Medulla oblongata (tissue), 1 donor: ENCODE measurements around the gene ZNF121.
A peak's percentile ranks its signal among the peaks of the same experiment; 100 is the strongest.

Experiments
- DNase-seq: peaks from one replicate; pipeline ENCODE4 v3.0.0-alpha.2; 2015; ENCODE audit errors: extremely low spot score

The ZNF121 gene

GRCh38 chr19:9538183-9539058, 45.9 kb downstream of the ZNF121 start, which contains the start of gene ZNF426:
TSS of gene ZNF426 (minus strand) at chr19:9538645. CDS start at chr19:9536232, 2,413 bp downstream.
- DNase-seq: peak; percentile 86

GRCh38 chr19:9535934-9536333, 48.4 kb downstream of the ZNF121 start:
- DNase-seq: no peak

GRCh38 chr19:9531933-9532332, 52.4 kb downstream of the ZNF121 start:
- DNase-seq: no peak

GRCh38 chr19:9528757-9529336, 55.5 kb downstream of the ZNF121 start:
- no peak for DNase-seq

GRCh38 chr19:9523885-9524474, 60.3 kb downstream of the ZNF121 start:
- DNase-seq: no peak
